NCI-H524 treated with DMSO at 0.1 percent for 48 hours (cell line): Measurements from ENCODE around the gene SRC.

Experiments used
- DNase-seq: peaks from one replicate; lab custom pipeline; 2025; lab: John Stamatoyannopoulos, UW

Gene SRC

DNA sequence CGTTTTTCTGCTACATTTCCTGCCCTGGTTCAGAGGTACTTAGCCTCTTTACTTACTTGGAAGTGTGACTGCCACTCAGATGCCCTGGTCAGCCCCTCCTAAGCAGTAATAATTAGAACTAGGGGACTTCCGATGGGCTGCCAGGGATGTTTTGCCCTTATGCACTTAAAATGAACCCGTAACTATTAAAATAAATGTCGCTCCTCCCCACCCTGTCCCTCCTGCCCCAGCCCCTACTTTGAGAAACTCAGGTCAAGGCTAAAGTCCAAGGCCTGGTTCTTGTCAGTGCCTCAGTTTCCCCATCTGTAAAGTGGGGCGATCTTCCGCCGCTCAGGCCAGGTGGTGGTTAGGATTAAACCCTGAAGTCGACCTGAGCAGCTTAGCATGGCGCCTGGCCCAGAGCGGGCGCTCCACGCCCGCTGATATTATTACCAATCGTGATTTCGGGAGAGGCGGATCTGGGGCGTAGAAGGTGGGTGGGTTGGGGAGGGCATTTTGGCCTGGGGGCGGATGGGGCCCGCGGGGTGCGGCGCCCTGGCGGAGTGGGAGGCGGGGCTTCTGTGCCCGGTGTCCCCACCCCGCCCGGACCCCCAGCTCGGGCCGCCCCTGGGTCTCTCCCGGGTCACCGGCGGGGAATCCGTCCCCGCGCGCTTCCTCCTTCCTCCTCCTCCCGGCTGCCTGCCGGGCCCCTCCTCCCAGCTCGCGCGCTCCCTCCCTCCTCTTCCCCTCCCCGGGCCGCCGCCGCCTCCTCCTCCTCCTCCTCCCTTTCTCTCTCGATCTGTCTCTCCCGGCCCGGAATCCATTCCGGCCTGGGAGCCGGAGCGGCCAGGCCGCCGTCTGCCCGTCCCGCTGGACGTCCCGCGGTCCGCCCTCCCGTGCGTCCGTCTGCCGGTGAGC lies at the start of gene SRC:
Gene SRC, plus strand, starts transcription at position 802 of the 897 bp plus-strand sequence. CDS start 38,014 bp downstream, outside the sequence.
- DNase-seq, result peak; percentile 12

GRCh38 chr20:37296371-37296770 lies 49.6 kb upstream of the SRC start:
- no peak for DNase-seq

- no peak for DNase-seq
Observed at GRCh38 chr20:37297066-37297736, 48.7 kb upstream of the SRC start.

DNA sequence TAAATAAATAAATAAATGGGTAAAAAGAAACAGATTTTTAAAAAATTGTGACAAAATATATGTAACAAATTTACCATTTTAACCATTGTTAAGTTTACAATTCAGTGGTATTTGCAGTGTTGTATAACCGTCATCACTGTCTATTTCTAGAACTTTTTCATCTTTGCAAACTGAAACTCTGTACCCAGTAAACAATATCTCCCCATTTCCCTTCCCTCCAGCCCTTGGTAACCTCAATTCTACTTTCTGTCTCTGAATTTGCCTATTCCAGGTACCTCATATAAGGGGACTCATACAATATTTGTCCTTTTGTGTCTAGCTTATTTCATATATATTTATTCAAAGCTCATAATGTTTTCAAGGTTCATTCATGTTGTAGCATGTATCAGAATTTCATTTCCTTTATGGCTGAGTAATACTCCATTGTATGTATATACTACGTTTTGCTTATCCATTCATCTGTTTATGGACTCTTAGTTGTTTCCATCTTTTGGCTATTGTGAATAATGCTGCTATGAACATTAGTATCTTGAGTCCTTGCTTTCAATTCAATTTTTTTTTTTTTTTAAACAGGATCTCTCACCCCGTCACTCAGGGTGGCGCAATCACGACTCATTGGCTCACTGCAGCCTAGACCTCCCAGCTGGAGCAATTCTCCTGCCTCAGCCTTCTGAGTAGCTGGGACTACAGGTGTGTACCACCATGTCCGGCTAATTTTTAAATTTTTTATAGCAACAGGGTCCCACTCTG lies 47.6 kb upstream of the SRC start:
- DNase-seq, result no peak

- no peak for DNase-seq
Observed at GRCh38 chr20:37299718-37300528, 46.0 kb upstream of the SRC start.

DNA sequence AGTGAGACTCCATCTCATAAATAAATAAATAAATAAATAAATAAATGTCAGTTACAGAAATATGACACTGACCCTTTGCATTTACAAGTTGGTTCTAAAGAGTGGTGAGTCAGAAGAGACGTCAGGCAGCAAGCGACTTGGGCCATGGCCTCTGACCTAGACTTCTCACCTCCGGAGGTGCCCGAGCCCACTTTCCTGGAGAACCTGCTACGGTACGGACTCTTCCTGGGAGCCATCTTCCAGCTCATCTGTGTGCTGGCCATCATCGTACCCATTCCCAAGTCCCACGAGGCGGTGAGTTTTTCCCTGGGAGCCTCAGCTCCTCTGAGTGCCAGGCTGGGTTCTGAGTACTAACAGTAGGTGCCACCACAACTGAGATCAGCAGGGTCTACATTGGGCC lies 44.8 kb upstream of the SRC start:
- DNase-seq, result no peak

DNA sequence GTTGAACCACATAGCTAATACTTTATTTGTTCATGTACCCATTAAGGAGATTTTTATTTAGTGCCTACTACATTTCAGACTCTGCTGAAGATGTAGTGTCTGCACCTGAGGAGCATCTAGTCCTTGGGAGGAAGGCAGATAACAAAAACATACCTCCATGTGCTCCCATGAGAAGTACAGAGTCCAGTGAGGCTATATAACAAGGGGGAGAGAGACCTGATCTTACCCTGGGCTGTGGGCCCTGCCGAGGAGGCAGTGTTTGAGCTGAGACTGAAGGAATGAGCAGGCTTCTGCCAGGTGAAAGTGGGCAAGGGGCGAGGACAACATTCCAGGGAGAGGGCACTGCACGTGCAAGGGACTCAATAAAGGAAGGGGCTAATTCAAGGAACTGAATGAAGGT lies 44.4 kb upstream of the SRC start:
- DNase-seq, result no peak

- no peak for DNase-seq
Observed at GRCh38 chr20:37302981-37303380, 43.0 kb upstream of the SRC start.

DNA sequence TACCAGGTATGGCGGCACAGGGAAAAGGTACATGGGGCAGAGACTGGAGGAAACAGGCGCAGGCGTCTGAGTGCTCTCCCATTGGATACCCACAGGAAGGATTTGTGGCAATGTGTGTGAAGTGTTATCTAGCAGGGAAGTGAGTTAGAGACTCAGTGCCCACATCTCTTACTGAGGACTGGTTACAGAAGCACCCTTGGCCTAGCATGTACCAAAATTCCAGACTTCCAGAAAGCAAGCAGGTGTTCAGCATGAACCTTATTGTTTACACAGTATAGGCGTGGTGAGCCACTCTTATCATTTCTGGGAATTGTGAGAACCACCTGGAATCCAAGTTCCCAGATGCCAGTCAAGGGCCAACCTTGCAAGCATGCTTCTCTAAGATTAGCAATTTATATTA lies 42.3 kb upstream of the SRC start:
- DNase-seq, result no peak

- no peak for DNase-seq
Observed at GRCh38 chr20:37305079-37305478, 40.9 kb upstream of the SRC start.

DNA sequence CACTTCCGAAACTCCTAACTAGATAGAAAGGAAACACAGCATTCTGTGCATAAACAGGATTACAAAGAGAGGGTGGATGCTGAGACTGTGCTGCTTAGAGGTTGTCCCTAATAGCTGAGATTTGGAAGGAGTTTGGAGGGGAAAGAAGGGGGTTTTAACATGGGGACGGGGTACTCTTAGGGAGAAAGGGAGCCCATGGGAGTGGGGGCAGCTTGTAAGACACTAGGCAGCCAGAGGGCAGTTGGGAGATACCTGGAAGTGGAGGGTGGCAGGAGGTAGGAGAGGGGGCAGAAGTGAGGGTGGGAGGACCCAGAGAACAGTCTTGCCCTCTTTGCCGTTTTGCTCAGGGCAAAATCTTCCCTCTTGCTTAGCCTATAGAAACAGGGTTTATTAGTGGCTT lies 40.1 kb upstream of the SRC start:
- no peak for DNase-seq

GRCh38 chr20:37308086-37309050 lies 37.6 kb upstream of the SRC start:
- DNase-seq, result no peak

DNA sequence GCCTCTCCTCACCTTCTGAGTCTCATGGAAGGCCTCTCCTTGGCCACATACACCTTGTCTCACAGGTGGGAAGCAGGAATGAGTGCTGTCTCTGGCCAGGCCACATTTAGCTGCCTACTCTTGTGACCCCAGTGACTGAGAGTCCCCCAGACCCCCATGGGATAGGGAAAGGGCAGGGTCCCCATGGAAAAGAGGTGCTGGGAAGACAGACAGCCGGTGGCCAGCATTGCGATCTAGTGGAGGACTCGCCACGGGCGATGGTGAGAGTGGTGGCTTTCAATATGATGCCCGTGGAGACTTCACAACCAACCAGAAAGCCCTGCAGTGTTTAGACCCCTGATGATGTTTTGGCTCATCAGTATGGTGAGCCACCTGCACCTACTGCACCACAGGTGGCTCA lies 36.6 kb upstream of the SRC start:
- no peak for DNase-seq

DNA sequence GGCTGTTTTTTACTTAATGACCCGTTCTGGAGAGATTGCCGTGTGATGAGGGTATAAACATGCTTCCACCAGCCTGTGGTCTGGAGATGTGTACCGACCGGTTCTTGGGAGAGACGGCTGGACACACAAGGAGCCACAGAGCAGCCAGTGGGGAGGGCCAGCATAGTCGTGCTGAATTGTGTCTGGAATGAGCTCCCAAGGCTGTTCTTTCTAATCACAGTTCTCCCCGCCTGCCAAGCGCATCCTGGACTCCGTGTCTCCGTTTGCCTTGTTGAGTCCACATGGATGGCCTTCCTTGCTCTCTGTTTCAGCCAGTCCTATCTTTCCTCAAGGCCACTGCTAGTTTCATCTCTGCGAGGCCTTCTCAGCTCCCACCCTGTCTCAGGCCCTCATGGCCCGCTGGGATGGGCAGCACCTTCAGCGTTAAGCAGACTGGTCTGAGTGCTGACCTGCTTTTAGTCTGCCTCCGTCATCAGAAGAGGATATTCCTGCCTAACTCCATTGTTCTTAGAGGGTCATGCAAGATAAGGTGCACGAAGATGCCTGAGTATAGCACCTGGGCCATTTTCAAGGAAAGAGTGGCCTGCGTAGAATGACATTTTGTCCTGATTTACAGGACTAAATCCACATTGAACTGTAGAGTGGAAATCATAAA lies 35.9 kb upstream of the SRC start:
- no peak for DNase-seq

DNA sequence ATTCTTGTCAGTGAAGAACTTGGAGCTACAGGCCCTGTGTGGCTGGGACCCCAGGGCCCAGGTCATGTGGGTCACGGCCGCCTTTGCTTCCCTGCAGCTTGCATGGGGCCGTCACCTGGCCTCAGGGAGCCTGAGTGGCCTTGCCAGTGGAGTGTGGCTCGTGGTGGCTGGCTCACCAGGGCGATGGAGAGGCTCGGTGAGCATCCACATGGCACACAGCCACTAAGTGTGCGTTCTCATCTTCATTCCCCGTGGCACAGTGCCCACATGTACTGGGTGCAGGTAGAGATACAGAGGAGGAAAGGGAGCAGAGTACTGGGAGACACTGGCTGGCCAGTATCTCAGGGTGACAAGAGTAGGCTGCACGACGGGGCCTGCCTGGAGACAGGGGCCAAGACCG lies 35.0 kb upstream of the SRC start:
- no peak for DNase-seq

DNA sequence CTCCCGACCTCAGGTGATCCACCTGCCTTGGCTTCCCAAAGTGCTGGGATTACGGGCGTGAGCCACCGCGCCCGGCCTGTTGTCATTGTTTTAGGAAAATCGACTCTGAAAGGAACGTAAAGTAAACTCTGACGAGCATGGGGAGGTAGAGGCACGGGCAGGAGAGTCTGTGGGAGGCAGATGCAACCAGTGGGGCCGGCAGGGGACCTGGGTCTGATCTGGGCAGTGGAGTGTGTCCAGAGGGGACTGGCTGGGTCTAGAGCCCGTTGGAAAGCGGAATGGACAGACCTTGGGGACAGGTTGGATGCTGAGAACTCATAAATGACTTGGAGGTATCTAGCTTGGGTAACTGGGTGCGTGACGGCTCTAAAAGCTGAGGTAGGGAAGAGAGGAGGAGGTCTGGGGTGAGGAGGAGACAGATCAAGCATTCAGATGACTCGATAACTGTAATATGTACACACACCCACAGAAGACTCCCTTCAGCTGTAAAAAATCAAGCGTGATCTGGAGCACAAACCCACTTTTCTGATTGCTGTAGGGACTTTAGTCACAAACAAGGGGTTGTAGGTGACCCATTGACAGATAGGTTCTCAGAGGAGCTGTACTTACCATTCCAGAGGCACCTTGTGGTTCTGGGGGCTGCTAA lies 34.1 kb upstream of the SRC start:
- no peak for DNase-seq

- no peak for DNase-seq
Observed at GRCh38 chr20:37313546-37314091, 32.3 kb upstream of the SRC start.

DNA sequence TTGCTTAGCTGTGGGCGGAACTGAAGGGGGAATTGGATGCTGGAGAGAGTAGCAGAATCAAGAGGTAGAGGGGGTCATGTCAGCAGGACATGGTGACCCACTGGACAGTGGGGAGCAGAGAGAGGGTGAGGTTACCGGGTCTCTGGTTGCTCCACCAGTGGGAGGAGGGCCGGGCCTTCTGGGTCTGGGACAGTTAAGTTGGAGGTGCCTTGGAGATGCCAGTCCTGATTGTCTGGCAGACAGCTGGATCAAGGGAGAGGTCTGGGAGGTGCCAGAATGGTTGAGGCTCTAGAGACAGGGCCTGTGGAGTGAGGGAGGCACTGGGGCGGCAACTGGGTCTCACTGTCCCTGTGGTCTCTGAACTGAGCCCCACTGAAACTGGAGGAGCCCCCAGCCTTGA lies 31.8 kb upstream of the SRC start:
- DNase-seq, result no peak

DNA sequence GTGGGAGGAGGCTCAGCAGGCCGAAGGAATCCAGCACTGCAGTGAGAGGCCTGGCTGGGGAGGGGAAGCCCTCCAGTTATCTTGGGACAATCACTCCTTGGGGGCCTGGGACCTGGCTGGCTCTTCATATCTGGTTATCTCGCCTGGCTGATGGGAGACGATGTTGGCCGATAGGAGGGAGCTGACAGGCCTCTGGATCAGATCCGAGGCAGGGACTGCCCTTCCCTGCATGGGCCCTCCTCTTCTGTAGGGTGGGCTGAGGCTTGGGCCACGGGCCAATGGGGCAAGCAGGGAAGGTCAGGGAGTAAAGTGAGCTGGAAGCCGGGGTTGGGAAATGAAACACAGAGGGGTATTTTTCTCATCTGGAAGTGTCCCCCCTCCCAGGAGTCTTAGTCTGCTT lies 31.3 kb upstream of the SRC start:
- no peak for DNase-seq
